Caco-2 (cell line): ENCODE results near the gene OR2M5. TPM values are rescaled to one million over a fixed set of nuclear protein-coding genes. Genes with fewer than 3 reads are reported as not detected.

ENCODE experiments used
- BruUV-seq: library from RNA; stranded (reverse); fragments of 400-500 nt; replicated peaks from 2 replicates; lab custom pipeline; 2021; lab: Mats Ljungman, UMichigan
- CTCF ChIA-PET: fragments of 300-600 bp; sonication (Branson Sonifier 250); formaldehyde crosslinking; loops from one replicate; lab custom pipeline; 2022; ENCODE audit warnings: antibody characterized with exemption; lab: Charles Lee
- POLR2A ChIA-PET: fragments of 300-600 bp; sonication (Branson Sonifier 250); formaldehyde crosslinking; loops from one replicate; lab custom pipeline; 2022; ENCODE audit warnings: antibody characterized with exemption; lab: Charles Lee
- DNase-seq, 2 experiments: peaks; one replicate each; pipeline versions ENCODE4 v3.0.0 to v3.0.0-alpha.2; 2020 to 2022
- H3K27me3 ChIP-seq: replicated peaks from 2 replicates; pipeline ENCODE4 v1.6.0; 2011; ENCODE audit warnings: low read length; ENCODE audit not compliant: control insufficient read depth, insufficient read depth
- H3K36me3 ChIP-seq: 2 replicates; pipeline ENCODE4 v1.5.1; 2011; ENCODE audit warnings: low read length; ENCODE audit not compliant: control insufficient read depth, insufficient read depth
- H3K4me1 ChIP-seq: fragments of 250-450 bp; sonication (Bioruptor Pico); 2 replicates; pipeline ENCODE4 v1.5.1; 2020; ENCODE audit warnings: mild to moderate bottlenecking
- H3K4me3 ChIP-seq: 2 replicates; pipeline ENCODE4 v1.5.1; 2011; ENCODE audit warnings: low read depth, mild to moderate bottlenecking, control low read depth, low read length
- H3K9me3 ChIP-seq: fragments of 250-450 bp; sonication (Bioruptor Pico); 2 replicates; pipeline ENCODE4 v1.5.1; 2020; ENCODE audit warnings: mild to moderate bottlenecking, moderate library complexity
- H3K27ac Mint-ChIP-seq: one replicate; pipeline ENCODE4 v1.8.0; 2022; ENCODE audit warnings: mixed read lengths; ENCODE audit not compliant: unreplicated experiment
- H3K27me3 Mint-ChIP-seq: one replicate; pipeline ENCODE4 v1.8.0; 2022; ENCODE audit warnings: mixed read lengths; ENCODE audit not compliant: insufficient read depth, unreplicated experiment
- H3K36me3 Mint-ChIP-seq: one replicate; pipeline ENCODE4 v1.8.0; 2022; ENCODE audit warnings: mild to moderate bottlenecking, mixed read lengths; ENCODE audit not compliant: insufficient read depth, unreplicated experiment
- H3K4me1 Mint-ChIP-seq: one replicate; pipeline ENCODE4 v1.8.0; 2022; ENCODE audit warnings: low read depth, mixed read lengths; ENCODE audit not compliant: unreplicated experiment
- H3K4me3 Mint-ChIP-seq: one replicate; pipeline ENCODE4 v1.8.0; 2022; ENCODE audit warnings: mild to moderate bottlenecking, moderate library complexity, mixed read lengths; ENCODE audit not compliant: unreplicated experiment
- H3K9me3 Mint-ChIP-seq: one replicate; pipeline ENCODE4 v1.8.0; 2022; ENCODE audit warnings: mixed read lengths; ENCODE audit not compliant: unreplicated experiment
- intact Hi-C: fragments of 100-400 bp; cut with micrococcal nuclease; formaldehyde crosslinking; loops from one replicate; pipeline ENCODE4 v1.10.0; 2022; ENCODE audit not compliant: unreplicated experiment
- total RNA-seq: library from RNA; stranded (reverse); gene quantifications from 2 replicates; pipeline ENCODE4 v1.2.3, GENCODE V29; 2022
- TF ChIP-seq, protein P1 (sequence below), 2 experiments: fragments of 200-600 bp in 1 of 2; IDR thresholded peaks; 1 replicate in 1 of 2; 2 replicates in 1 of 2; pipeline versions ENCODE4 v1.5.1 to v1.8.0; 2011 to 2022; ENCODE audit warnings: antibody characterized with exemption in 1 of 2, control low read depth in 1 of 2, inconsistent platforms in 1 of 2, low read depth in 1 of 2, low read length in 1 of 2, mild to moderate bottlenecking in 1 of 2, moderate library complexity in 1 of 2; ENCODE audit not compliant: insufficient read depth in 1 of 2, severe bottlenecking in 1 of 2, unreplicated experiment in 1 of 2

The OR2M5 gene
- total RNA-seq, 1 experiment from 2014 or later, result not detected

DNA sequence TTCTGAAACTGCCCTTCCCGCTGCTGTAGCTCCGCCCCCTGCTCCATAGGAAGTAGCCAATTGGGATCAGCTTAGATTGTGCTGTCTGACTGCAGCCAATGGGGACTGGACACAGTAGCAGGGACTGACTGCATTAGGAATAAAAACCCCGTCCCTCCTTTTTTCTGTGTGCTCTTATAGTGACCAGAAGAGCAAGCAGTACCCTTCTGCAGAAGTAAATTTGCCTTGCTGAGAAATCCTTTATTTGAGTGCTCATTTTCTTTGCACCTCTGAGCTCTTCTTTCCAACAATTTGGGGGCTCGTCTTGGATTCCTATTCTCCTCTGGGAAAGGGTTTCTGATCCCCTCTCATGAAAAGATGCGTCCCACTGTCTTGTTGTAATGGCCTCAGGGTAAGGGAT lies 33.8 kb upstream of the OR2M5 start:
- Histone ChIP-seq H3K9me3 (peaks cover 14% of the 10 kb centered on the region), H3K4me3 (no peak overlapping the region), H3K36me3 (no peaks in the 10 kb centered on the region), H3K4me1 (no peaks in the 10 kb centered on the region), H3K27me3 (no peaks in the 10 kb centered on the region)
- intact Hi-C loops, result no loop called here
- peaks cover 47% of the 10 kb centered on the region for H3K9me3 Mint-ChIP-seq
- H3K27me3 Mint-ChIP-seq, result no peaks in the 10 kb centered on the region
- H3K4me3 Mint-ChIP-seq, result no peak overlapping the region
- DNase-seq, result no peak
- TF ChIP-seq, protein P1, sequence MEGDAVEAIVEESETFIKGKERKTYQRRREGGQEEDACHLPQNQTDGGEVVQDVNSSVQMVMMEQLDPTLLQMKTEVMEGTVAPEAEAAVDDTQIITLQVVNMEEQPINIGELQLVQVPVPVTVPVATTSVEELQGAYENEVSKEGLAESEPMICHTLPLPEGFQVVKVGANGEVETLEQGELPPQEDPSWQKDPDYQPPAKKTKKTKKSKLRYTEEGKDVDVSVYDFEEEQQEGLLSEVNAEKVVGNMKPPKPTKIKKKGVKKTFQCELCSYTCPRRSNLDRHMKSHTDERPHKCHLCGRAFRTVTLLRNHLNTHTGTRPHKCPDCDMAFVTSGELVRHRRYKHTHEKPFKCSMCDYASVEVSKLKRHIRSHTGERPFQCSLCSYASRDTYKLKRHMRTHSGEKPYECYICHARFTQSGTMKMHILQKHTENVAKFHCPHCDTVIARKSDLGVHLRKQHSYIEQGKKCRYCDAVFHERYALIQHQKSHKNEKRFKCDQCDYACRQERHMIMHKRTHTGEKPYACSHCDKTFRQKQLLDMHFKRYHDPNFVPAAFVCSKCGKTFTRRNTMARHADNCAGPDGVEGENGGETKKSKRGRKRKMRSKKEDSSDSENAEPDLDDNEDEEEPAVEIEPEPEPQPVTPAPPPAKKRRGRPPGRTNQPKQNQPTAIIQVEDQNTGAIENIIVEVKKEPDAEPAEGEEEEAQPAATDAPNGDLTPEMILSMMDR (IDR thresholded peaks at IDR 0.05; ENCODE audit: insufficient read depth in 1 of 2, low read depth in 1 of 2, low read length in 1 of 2, severe bottlenecking in 1 of 2, unreplicated experiment in 1 of 2), result no peak
- BruUV-seq, result no TSS peak
- H3K36me3 Mint-ChIP-seq, result no peaks in the 10 kb centered on the region
- POLR2A ChIA-PET, result no interaction called here
- no peaks in the 10 kb centered on the region for H3K4me1 Mint-ChIP-seq
- H3K27ac Mint-ChIP-seq, result no peak overlapping the region
- CTCF ChIA-PET, result no interaction called here

DNA sequence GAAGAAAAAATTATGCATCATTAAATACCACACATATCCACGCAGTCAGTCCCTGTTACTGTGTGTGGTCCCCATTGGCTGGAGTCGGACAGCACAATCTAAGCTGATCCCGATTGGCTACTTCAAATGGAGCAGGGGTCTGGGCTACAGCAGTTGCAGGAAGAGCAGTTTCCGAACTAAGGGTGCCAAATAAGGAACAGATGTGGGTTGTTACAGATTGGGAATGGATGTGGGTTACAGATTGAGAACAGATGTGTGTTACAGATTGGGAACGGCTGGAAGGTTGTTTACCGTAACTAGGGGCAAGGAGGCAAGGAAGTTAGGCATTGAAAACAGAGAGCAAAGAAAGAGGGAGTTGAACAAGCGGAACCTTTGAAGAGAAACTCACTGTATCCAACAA lies 30.1 kb upstream of the OR2M5 start:
- DNase-seq, result no peak
- POLR2A ChIA-PET, result no interaction called here
- H3K27ac Mint-ChIP-seq, result no peak overlapping the region
- Histone ChIP-seq H3K27me3 (no peaks in the 10 kb centered on the region), H3K4me1 (no peaks in the 10 kb centered on the region), H3K9me3 (peaks cover 7% of the 10 kb centered on the region; the same call in 1 of the 2 replicates), H3K36me3 (no peaks in the 10 kb centered on the region), H3K4me3 (no peak overlapping the region)
- no peaks in the 10 kb centered on the region for H3K4me1 Mint-ChIP-seq
- no TSS peak for BruUV-seq
- no peak overlapping the region for H3K4me3 Mint-ChIP-seq
- CTCF ChIA-PET, result no interaction called here
- no peaks in the 10 kb centered on the region for H3K27me3 Mint-ChIP-seq
- H3K36me3 Mint-ChIP-seq, result no peaks in the 10 kb centered on the region
- intact Hi-C loops, result no loop called here
- H3K9me3 Mint-ChIP-seq, result peaks cover 18% of the 10 kb centered on the region
- TF ChIP-seq, protein P1 (IDR thresholded peaks at IDR 0.05; ENCODE audit: insufficient read depth in 1 of 2, low read depth in 1 of 2, low read length in 1 of 2, severe bottlenecking in 1 of 2, unreplicated experiment in 1 of 2), result no peak

DNA sequence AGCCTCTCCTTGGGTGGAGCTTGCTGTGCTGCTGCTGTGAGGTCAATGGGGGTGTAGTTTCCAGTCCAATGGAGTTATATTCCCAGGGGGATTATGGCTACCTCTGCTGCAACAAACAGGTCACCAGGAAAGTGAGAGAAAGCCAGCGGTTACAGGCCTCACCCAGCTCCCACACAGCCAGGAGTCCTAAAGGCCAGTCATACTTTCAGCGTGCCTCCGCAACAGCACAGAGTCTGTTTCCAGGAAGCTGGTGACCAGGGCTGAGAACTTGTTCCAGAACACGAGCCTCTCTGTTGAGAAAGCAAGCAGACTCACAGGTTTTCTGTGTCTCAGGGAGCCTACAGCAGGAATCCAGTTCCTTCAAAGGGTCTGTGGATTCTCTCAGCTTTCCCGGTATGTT lies 17.3 kb upstream of the OR2M5 start:
- no TSS peak for BruUV-seq
- no peaks in the 10 kb centered on the region for H3K36me3 Mint-ChIP-seq
- intact Hi-C loops, result no loop called here

More for the DNA sequence above, 17.3 kb upstream of the OR2M5 start:
- Mint-ChIP-seq H3K27ac (no peak overlapping the region), H3K4me1 (no peaks in the 10 kb centered on the region), H3K9me3 (peaks cover 28% of the 10 kb centered on the region), H3K4me3 (no peak overlapping the region), H3K27me3 (no peaks in the 10 kb centered on the region)
- TF ChIP-seq, protein P1 (IDR thresholded peaks at IDR 0.05; ENCODE audit: insufficient read depth in 1 of 2, low read depth in 1 of 2, low read length in 1 of 2, severe bottlenecking in 1 of 2, unreplicated experiment in 1 of 2), result no peak
- DNase-seq, result no peak
- Histone ChIP-seq H3K9me3 (no peaks in the 10 kb centered on the region), H3K36me3 (no peaks in the 10 kb centered on the region), H3K27me3 (no peaks in the 10 kb centered on the region), H3K4me1 (no peaks in the 10 kb centered on the region), H3K4me3 (no peak overlapping the region)
- CTCF ChIA-PET, result no interaction called here
- POLR2A ChIA-PET, result no interaction called here
